NT2/D1 (cell line): ENCODE results near the gene KRTAP10-7.

ENCODE experiments used
- DNase-seq: peaks from one replicate; pipeline ENCODE4 v3.0.0-alpha.2; 2011; ENCODE audit warnings: low read depth, low spot score
- H3K27me3 ChIP-seq: 2 replicates; pipeline ENCODE4 v1.6.0; 2011; ENCODE audit warnings: mild to moderate bottlenecking; ENCODE audit not compliant: insufficient read length, insufficient read depth
- H3K36me3 ChIP-seq: 2 replicates; pipeline ENCODE4 v1.6.1; 2011; ENCODE audit warnings: mild to moderate bottlenecking, low read length, mixed read lengths; ENCODE audit not compliant: insufficient read depth, insufficient read length
- H3K4me1 ChIP-seq: 2 replicates; pipeline ENCODE4 v1.5.1; 2011; ENCODE audit not compliant: insufficient read depth, insufficient read length
- H3K4me3 ChIP-seq: 2 replicates; pipeline ENCODE4 v1.5.1; 2011; ENCODE audit warnings: low read depth; ENCODE audit not compliant: insufficient read length
- H3K9ac ChIP-seq: 2 replicates; pipeline ENCODE4 v1.6.0; 2011; ENCODE audit warnings: low read depth; ENCODE audit not compliant: insufficient read length
- H3K9me3 ChIP-seq: 2 replicates; pipeline ENCODE4 v1.5.1; 2011; ENCODE audit warnings: mild to moderate bottlenecking, low read length; ENCODE audit not compliant: insufficient read depth
- SUZ12 ChIP-seq: IDR thresholded peaks from 2 replicates; pipeline ENCODE4 v1.6.1; 2011; ENCODE audit not compliant: insufficient read length, insufficient read depth; ENCODE audit errors: extremely low read depth
- YY1 ChIP-seq: IDR thresholded peaks from 2 replicates; pipeline ENCODE4 v1.6.1; 2011; ENCODE audit not compliant: insufficient read length, insufficient read depth
- ZNF274 ChIP-seq: IDR thresholded peaks from 2 replicates; pipeline ENCODE4 v1.6.1; 2011; ENCODE audit warnings: mild to moderate bottlenecking, low read depth, low read length

Gene KRTAP10-7

GRCh38 chr21:44611551-44611950 is 11.2 kb downstream of the KRTAP10-7 start:
- peaks cover 6% of the 10 kb centered on the region for H3K4me1 ChIP-seq
- H3K36me3 ChIP-seq, result no peaks in the 10 kb centered on the region
- H3K27me3 ChIP-seq, result no peaks in the 10 kb centered on the region
- DNase-seq, result no peak
- H3K9ac ChIP-seq, result no peak overlapping the region
- H3K4me3 ChIP-seq, result no peak overlapping the region
- H3K9me3 ChIP-seq, result peaks cover 20% of the 10 kb centered on the region
- TF ChIP-seq ZNF274, result no peak
- no peak for TF ChIP-seq YY1
- TF ChIP-seq SUZ12, result no peak

- H3K4me3 ChIP-seq, result no peak within 1 kb of the TSS
- H3K4me1 ChIP-seq, result peaks cover 10% of the 10 kb centered on the region
- H3K36me3 ChIP-seq, result no peaks in the 10 kb centered on the region
- no peak for DNase-seq
- no peaks in the 10 kb centered on the region for H3K27me3 ChIP-seq
- no peak for TF ChIP-seq SUZ12
- no peak for TF ChIP-seq YY1
- no peak for TF ChIP-seq ZNF274
- H3K9ac ChIP-seq, result no peak within 1 kb of the TSS
- peaks cover 20% of the 10 kb centered on the region for H3K9me3 ChIP-seq
Measured at GRCh38 chr21:44612029-44612486, 11.7 kb downstream of the KRTAP10-7 start, which contains the start of gene KRTAP10-8. TSS of gene KRTAP10-8 (plus strand) at chr21:44612079. CDS start at chr21:44612101, 22 bp downstream.

- H3K27me3 ChIP-seq, result no peaks in the 10 kb centered on the region
- TF ChIP-seq YY1, result no peak
- TF ChIP-seq ZNF274, result no peak
- no peak for TF ChIP-seq SUZ12
- DNase-seq, result no peak
- H3K9me3 ChIP-seq, result peaks cover 20% of the 10 kb centered on the region
- H3K36me3 ChIP-seq, result no peaks in the 10 kb centered on the region
- H3K4me3 ChIP-seq, result no peak overlapping the region
- no peak overlapping the region for H3K9ac ChIP-seq
- H3K4me1 ChIP-seq, result peaks cover 14% of the 10 kb centered on the region
Measured at GRCh38 chr21:44612669-44613229, 12.4 kb downstream of the KRTAP10-7 start.

GRCh38 chr21:44613386-44614155 is 13.2 kb downstream of the KRTAP10-7 start:
- no peaks in the 10 kb centered on the region for H3K27me3 ChIP-seq
- no peaks in the 10 kb centered on the region for H3K36me3 ChIP-seq
- TF ChIP-seq SUZ12, result no peak
- no peak for TF ChIP-seq YY1
- TF ChIP-seq ZNF274, result no peak
- H3K9ac ChIP-seq, result no peak overlapping the region
- peaks cover 20% of the 10 kb centered on the region for H3K9me3 ChIP-seq
- H3K4me3 ChIP-seq, result no peak overlapping the region
- no peak for DNase-seq
- peaks cover 14% of the 10 kb centered on the region for H3K4me1 ChIP-seq

- Histone ChIP-seq H3K4me3 (no peak overlapping the region), H3K9ac (no peak overlapping the region), H3K4me1 (peaks cover 14% of the 10 kb centered on the region), H3K9me3 (peaks cover 23% of the 10 kb centered on the region), H3K36me3 (no peaks in the 10 kb centered on the region), H3K27me3 (no peaks in the 10 kb centered on the region)
- DNase-seq, result no peak
- TF ChIP-seq YY1, result no peak
- TF ChIP-seq ZNF274, result no peak
- TF ChIP-seq SUZ12, result no peak
Measured at GRCh38 chr21:44614161-44614631, 13.8 kb downstream of the KRTAP10-7 start.

- H3K4me3 ChIP-seq, result no peak overlapping the region
Measured at GRCh38 chr21:44614961-44615391, 14.6 kb downstream of the KRTAP10-7 start.

GRCh38 chr21:44615466-44615865 is 15.1 kb downstream of the KRTAP10-7 start:
- Histone ChIP-seq H3K4me1 (peaks cover 14% of the 10 kb centered on the region), H3K9me3 (peaks cover 22% of the 10 kb centered on the region), H3K36me3 (no peaks in the 10 kb centered on the region), H3K9ac (no peak overlapping the region), H3K4me3 (no peak overlapping the region), H3K27me3 (no peaks in the 10 kb centered on the region)
- TF ChIP-seq ZNF274 (no peak), YY1 (no peak), SUZ12 (no peak)
- no peak for DNase-seq

More at GRCh38 chr21:44614961-44615391, 14.6 kb downstream of the KRTAP10-7 start:
- Histone ChIP-seq H3K36me3 (no peaks in the 10 kb centered on the region), H3K27me3 (no peaks in the 10 kb centered on the region), H3K9ac (no peak overlapping the region), H3K4me1 (peaks cover 14% of the 10 kb centered on the region), H3K9me3 (peaks cover 23% of the 10 kb centered on the region)
- TF ChIP-seq ZNF274, result no peak
- no peak for TF ChIP-seq SUZ12
- TF ChIP-seq YY1, result no peak
- DNase-seq, result no peak
